Rectal smooth muscle tissue (tissue), 1 donor: ENCODE data around the gene PARD3.
A peak's percentile ranks its signal among the peaks of the same experiment; 100 is the strongest.

Experiments
- H3K27ac ChIP-seq: one replicate; pipeline ENCODE4 v1.7.0; 2013; ENCODE audit warnings: low read depth, low read length, inconsistent platforms
- H3K27me3 ChIP-seq: one replicate; pipeline ENCODE4 v1.7.0; 2013; ENCODE audit warnings: low read length; ENCODE audit not compliant: control insufficient read depth, insufficient read depth
- H3K36me3 ChIP-seq: one replicate; pipeline ENCODE4 v1.7.0; 2013; ENCODE audit warnings: low read length; ENCODE audit not compliant: control insufficient read depth, insufficient read depth
- H3K4me1 ChIP-seq: one replicate; pipeline ENCODE4 v1.7.0; 2013; ENCODE audit warnings: low read length; ENCODE audit not compliant: control insufficient read depth, insufficient read depth
- H3K4me3 ChIP-seq: one replicate; pipeline ENCODE4 v1.7.0; 2013; ENCODE audit warnings: low read length
- H3K9ac ChIP-seq: one replicate; pipeline ENCODE4 v1.7.0; 2013; ENCODE audit warnings: low read length

PARD3 gene

DNA sequence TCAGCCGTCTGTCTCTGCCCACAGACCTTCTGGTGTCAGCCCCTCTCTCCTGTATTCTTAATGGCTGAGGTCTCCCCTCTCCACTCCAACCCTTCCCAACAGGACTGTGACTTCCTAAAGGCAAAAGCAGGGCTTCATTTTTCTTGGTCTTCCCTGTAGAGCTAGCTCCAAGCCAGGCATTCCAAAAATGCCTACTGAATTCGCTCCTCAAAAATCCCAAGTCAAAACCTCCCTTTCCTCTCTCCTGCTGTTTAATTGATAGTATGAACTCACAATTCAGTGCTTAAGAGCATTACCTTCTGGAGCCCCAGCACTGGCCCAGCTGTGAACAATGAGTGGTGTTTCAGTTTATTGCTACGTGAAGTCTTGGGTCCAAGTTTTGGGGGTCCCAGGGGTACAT, 628.4 kb downstream of the PARD3 start:
- Histone ChIP-seq H3K27me3 (no peaks in the 10 kb centered on the region), H3K9ac (no peak overlapping the region), H3K4me3 (no peak overlapping the region), H3K4me1 (peaks cover 30% of the 10 kb centered on the region), H3K36me3 (no peaks in the 10 kb centered on the region), H3K27ac (no peak overlapping the region)

GRCh38 chr10:34185998-34186397, 629.1 kb downstream of the PARD3 start:
- no peaks in the 10 kb centered on the region for H3K27me3 ChIP-seq
- H3K36me3 ChIP-seq: no peaks in the 10 kb centered on the region
- peaks cover 30% of the 10 kb centered on the region for H3K4me1 ChIP-seq
- H3K9ac ChIP-seq: no peak overlapping the region
- no peak overlapping the region for H3K4me3 ChIP-seq
- peak overlapping the region; percentile 33 for H3K27ac ChIP-seq

GRCh38 chr10:34184939-34185386, 630.1 kb downstream of the PARD3 start:
- H3K9ac ChIP-seq: no peak overlapping the region
- H3K27ac ChIP-seq: peak overlapping the region; percentile 12
- H3K36me3 ChIP-seq: no peaks in the 10 kb centered on the region
- H3K4me3 ChIP-seq: no peak overlapping the region
- H3K4me1 ChIP-seq: peaks cover 30% of the 10 kb centered on the region
- H3K27me3 ChIP-seq: no peaks in the 10 kb centered on the region

DNA sequence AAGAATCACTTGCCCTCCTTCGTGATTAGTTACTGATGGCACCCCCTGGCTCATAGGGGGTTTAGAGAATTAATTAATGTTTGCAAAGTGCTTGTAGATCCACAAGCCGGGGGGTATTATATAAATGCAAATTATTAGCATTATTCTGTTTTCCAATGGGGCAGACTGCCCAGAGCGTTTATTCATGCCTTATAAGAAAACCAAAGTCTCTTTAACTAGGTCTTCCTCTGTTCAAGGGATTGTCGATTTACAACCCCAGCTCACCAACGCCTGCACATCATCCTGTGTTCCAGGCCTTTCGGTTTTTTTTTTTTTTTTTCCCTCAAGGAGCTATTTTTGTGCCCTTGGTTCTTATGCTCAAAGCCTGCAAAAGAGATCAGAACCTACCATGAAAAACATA, 630.7 kb downstream of the PARD3 start:
- Histone ChIP-seq H3K9ac (no peak overlapping the region), H3K27ac (peak overlapping the region; percentile 12), H3K4me3 (no peak overlapping the region), H3K4me1 (peaks cover 30% of the 10 kb centered on the region), H3K27me3 (no peaks in the 10 kb centered on the region), H3K36me3 (no peaks in the 10 kb centered on the region)

DNA sequence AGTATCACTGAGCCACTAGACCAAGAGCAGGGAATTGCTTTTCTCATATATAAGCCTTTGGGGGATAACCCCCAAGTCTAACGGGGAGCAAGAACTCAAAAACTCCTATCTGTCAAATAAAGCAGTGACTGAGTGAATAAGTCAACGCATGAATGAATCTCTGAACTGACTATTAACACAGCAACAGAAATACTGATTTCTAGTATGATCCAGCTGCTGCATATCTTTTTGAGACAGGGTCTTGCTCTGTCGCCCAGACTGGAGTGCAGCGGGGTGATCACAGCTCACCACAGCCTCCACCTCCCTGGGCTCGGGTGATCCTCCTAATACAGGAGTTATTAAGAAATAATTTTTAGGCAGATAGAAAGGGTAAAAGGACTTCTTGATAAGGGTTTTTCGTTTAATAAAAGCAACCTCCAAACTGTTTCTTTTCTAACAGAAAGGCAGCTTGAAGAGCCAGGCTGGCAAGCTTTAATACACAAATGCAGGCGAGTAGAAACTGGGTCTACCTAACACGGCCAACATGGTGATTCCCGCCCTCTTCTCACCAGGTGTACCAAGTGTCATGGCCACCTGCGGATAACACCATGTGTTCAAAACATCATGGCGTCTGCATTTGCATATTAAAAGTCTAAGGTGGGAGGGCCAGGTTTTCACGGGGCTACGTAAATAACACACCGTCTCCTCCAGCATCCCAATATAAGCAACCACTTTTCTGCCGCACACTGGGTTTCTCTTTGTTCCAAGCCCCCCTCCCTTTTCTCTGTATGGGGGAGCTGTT, 631.9 kb downstream of the PARD3 start:
- Histone ChIP-seq H3K9ac (no peak overlapping the region), H3K4me3 (no peak overlapping the region), H3K4me1 (peaks cover 30% of the 10 kb centered on the region), H3K27me3 (no peaks in the 10 kb centered on the region), H3K36me3 (no peaks in the 10 kb centered on the region), H3K27ac (no peak overlapping the region)

- H3K27ac ChIP-seq: peak overlapping the region; percentile 2
- H3K27me3 ChIP-seq: no peaks in the 10 kb centered on the region
- H3K36me3 ChIP-seq: no peaks in the 10 kb centered on the region
- H3K4me3 ChIP-seq: no peak overlapping the region
- H3K9ac ChIP-seq: no peak overlapping the region
- H3K4me1 ChIP-seq: peaks cover 26% of the 10 kb centered on the region
Observed at GRCh38 chr10:34181553-34182300, 633.4 kb downstream of the PARD3 start.

DNA sequence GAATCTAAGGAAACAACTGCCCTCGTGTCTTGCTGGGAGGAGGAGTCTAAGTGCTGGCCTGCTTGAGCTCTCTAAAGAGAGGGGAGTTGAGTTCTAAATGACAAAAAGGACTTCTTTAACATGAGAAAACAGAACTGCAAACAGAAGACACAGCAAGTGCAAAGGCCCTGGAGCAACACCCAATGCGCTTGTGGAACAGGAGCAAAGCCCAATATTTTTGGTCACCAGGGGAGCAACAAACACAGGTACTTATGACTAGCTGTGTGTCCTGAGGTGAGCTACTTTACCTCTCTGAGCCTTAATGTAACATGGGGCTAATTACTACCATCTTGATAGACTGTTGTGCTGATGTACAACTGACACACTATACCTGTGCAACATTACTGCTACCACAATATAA, 634.3 kb downstream of the PARD3 start:
- Histone ChIP-seq H3K9ac (no peak overlapping the region), H3K4me1 (peaks cover 16% of the 10 kb centered on the region), H3K36me3 (no peaks in the 10 kb centered on the region), H3K27me3 (no peaks in the 10 kb centered on the region), H3K27ac (no peak overlapping the region), H3K4me3 (no peak overlapping the region)

DNA sequence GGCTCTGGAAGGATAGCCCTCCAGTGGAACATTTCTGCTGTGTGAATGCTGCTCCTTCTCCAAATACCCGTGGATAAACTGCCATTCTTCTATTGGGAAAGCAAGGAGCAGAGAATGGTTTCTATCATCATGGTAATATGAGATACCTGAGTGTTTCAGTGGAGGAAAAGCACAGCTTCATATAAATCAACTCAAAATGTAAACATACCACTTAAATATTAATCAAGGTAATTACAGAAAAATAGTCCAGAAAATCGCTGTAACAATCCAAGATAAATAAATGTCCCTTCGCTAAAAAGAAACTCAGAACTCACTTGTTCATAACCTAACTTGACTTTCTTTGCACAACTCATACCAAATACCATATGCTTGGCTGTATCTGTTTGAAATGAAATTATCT, 635.8 kb downstream of the PARD3 start:
- Histone ChIP-seq H3K4me1 (peaks cover 5% of the 10 kb centered on the region), H3K9ac (no peak overlapping the region), H3K27ac (no peak overlapping the region), H3K4me3 (no peak overlapping the region), H3K27me3 (no peaks in the 10 kb centered on the region), H3K36me3 (no peaks in the 10 kb centered on the region)

GRCh38 chr10:34178756-34179155, 636.3 kb downstream of the PARD3 start:
- Histone ChIP-seq H3K4me1 (peaks cover 3% of the 10 kb centered on the region), H3K27me3 (no peaks in the 10 kb centered on the region), H3K4me3 (no peak overlapping the region)

GRCh38 chr10:34178196-34178595, 636.9 kb downstream of the PARD3 start:
- Histone ChIP-seq H3K36me3 (no peaks in the 10 kb centered on the region), H3K27ac (no peak overlapping the region), H3K9ac (no peak overlapping the region), H3K4me1 (peaks cover 3% of the 10 kb centered on the region), H3K4me3 (no peak overlapping the region), H3K27me3 (no peaks in the 10 kb centered on the region)

More at GRCh38 chr10:34178756-34179155, 636.3 kb downstream of the PARD3 start:
- Histone ChIP-seq H3K27ac (no peak overlapping the region), H3K9ac (no peak overlapping the region), H3K36me3 (no peaks in the 10 kb centered on the region)

- Histone ChIP-seq H3K4me1 (no peaks in the 10 kb centered on the region), H3K36me3 (no peaks in the 10 kb centered on the region), H3K9ac (no peak overlapping the region), H3K27ac (no peak overlapping the region), H3K27me3 (no peaks in the 10 kb centered on the region), H3K4me3 (no peak overlapping the region)
Observed at GRCh38 chr10:34177445-34177844, 637.7 kb downstream of the PARD3 start.

- H3K4me3 ChIP-seq: no peak overlapping the region
- H3K9ac ChIP-seq: no peak overlapping the region
- no peak overlapping the region for H3K27ac ChIP-seq
- H3K36me3 ChIP-seq: no peaks in the 10 kb centered on the region
- no peaks in the 10 kb centered on the region for H3K4me1 ChIP-seq
- H3K27me3 ChIP-seq: no peaks in the 10 kb centered on the region
Observed at GRCh38 chr10:34176351-34176750, 638.7 kb downstream of the PARD3 start.
